NCI-H2227 (cell line): ENCODE measurements around the gene CAPZB.

Experiments
- DNase-seq: peaks from one replicate; lab custom pipeline; 2025; ENCODE audit not compliant: unreplicated experiment; lab: John Stamatoyannopoulos, UW

The CAPZB gene

GRCh38 chr1:19472174-19472573 lies 13.2 kb downstream of the CAPZB start:
- no peak for DNase-seq

- DNase-seq, result no peak
Observed at GRCh38 chr1:19469004-19469403, 16.3 kb downstream of the CAPZB start.

- peak; percentile 38 for DNase-seq
Observed at GRCh38 chr1:19468397-19468956, 16.9 kb downstream of the CAPZB start.

- no peak for DNase-seq
Observed at GRCh38 chr1:19467199-19468187, 17.8 kb downstream of the CAPZB start.

GRCh38 chr1:19466112-19466561 lies 19.2 kb downstream of the CAPZB start:
- DNase-seq, result no peak

GRCh38 chr1:19465650-19466049 lies 19.7 kb downstream of the CAPZB start:
- DNase-seq, result no peak

GRCh38 chr1:19465123-19465522 lies 20.2 kb downstream of the CAPZB start:
- no peak for DNase-seq

- DNase-seq, result no peak
Observed at GRCh38 chr1:19464696-19465095, 20.6 kb downstream of the CAPZB start.

- no peak for DNase-seq
Observed at GRCh38 chr1:19463504-19463803, 21.9 kb downstream of the CAPZB start.

- no peak for DNase-seq
Observed at GRCh38 chr1:19462781-19463503, 22.4 kb downstream of the CAPZB start.

GRCh38 chr1:19461220-19461554 lies 24.2 kb downstream of the CAPZB start:
- no peak for DNase-seq

GRCh38 chr1:19460535-19461219 lies 24.7 kb downstream of the CAPZB start:
- DNase-seq, result no peak

- no peak for DNase-seq
Observed at GRCh38 chr1:19458815-19459417, 26.4 kb downstream of the CAPZB start.

- no peak for DNase-seq
Observed at GRCh38 chr1:19457607-19458006, 27.7 kb downstream of the CAPZB start.

- no peak for DNase-seq
Observed at GRCh38 chr1:19456968-19457441, 28.3 kb downstream of the CAPZB start.

GRCh38 chr1:19455353-19455752 lies 30.0 kb downstream of the CAPZB start:
- no peak for DNase-seq

- no peak for DNase-seq
Observed at GRCh38 chr1:19454265-19455146, 30.8 kb downstream of the CAPZB start.

GRCh38 chr1:19453741-19454201 lies 31.6 kb downstream of the CAPZB start:
- DNase-seq, result no peak

- DNase-seq, result no peak
Observed at GRCh38 chr1:19452221-19452663, 33.1 kb downstream of the CAPZB start.
